GM10248 (cell line): ENCODE measurements around the gene ZNF219.

Experiments
- CTCF ChIA-PET: fragments of 300-600 bp; sonication (Branson Sonifier 250); formaldehyde crosslinking; extraction: SDS; loops from one replicate; lab custom pipeline; 2021; ENCODE audit warnings: antibody characterized with exemption; lab: Yijun Ruan, JAX
- POLR2A ChIA-PET: fragments of 350-650 bp; sonication (Branson Sonifier 250); formaldehyde crosslinking; extraction: SDS; loops from one replicate; lab custom pipeline; 2020; ENCODE audit warnings: antibody characterized with exemption; lab: Yijun Ruan, JAX
- DNase-seq: peaks from one replicate; pipeline ENCODE4 v3.0.0; 2012; ENCODE audit errors: extremely low spot score
- TF ChIP-seq, protein P1 (sequence below): IDR thresholded peaks from 2 replicates; pipeline ENCODE4 v1.5.1; 2012; ENCODE audit warnings: mild to moderate bottlenecking, low read depth; ENCODE audit errors: extremely low read depth, missing control alignments, control extremely low read depth

ZNF219 gene

DNA sequence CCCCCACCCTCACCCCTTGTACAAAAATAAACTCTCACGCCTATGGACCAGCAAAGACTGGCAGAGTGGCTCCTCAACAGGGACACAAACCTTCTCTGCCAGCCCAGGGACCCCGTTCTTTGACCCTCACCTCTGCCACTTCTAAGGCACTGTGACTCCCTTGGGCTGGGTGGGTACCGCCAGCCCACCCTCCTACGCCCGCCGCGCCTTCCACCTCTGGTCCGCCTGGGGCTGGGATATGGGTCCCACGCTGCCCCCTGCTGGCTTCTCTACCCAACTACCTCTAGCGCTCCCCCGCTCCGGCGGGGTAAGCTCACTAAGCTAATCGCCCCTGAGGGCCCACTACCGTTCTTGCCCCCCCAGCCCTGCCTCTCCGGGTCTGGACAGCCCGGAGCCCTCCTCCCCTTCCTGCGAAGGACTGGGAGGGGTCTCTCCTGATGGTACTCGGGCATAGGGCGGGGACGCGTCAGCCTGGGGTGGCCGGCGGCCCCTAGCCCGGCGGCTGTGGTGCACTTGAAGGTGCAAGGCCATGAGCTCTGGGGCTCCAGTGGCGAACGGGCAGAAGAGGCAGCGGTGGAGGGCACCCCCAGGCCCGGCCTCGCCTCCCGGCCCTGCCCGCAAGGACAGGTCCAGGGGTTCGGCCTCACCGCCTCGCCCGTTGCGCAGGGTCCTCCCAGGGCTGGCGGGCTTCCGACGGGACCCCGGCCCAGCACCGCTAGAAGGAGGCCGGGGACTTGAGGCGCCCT is 8.1 kb downstream of the ZNF219 start:
- CTCF ChIA-PET: interaction anchor here (0.8 to 5.7 kb wide), 9 partner anchors 10 to 79 kb away, joined by 3 to 62 read pairs (median 7); partner anchors contain the start of genes ARHGEF40 and TMEM253
- no peak for DNase-seq
- POLR2A ChIA-PET: no interaction called here
- TF ChIP-seq, protein P1, sequence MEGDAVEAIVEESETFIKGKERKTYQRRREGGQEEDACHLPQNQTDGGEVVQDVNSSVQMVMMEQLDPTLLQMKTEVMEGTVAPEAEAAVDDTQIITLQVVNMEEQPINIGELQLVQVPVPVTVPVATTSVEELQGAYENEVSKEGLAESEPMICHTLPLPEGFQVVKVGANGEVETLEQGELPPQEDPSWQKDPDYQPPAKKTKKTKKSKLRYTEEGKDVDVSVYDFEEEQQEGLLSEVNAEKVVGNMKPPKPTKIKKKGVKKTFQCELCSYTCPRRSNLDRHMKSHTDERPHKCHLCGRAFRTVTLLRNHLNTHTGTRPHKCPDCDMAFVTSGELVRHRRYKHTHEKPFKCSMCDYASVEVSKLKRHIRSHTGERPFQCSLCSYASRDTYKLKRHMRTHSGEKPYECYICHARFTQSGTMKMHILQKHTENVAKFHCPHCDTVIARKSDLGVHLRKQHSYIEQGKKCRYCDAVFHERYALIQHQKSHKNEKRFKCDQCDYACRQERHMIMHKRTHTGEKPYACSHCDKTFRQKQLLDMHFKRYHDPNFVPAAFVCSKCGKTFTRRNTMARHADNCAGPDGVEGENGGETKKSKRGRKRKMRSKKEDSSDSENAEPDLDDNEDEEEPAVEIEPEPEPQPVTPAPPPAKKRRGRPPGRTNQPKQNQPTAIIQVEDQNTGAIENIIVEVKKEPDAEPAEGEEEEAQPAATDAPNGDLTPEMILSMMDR: peak; percentile 38

DNA sequence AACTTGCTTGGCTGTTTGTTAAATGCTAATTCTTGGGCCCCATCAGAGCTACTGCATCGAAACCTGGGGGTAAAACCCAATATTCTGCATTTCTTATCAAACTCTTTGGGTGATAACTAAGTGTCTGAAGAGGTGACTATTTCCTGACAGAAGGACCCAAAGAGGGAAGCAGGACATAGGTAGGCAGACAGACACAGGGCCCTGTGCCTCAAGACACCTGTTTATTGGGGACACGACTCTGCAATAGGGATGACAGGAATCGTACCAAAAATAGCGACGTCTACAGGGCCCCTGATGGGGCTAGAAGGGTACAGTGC is 8.6 kb downstream of the ZNF219 start:
- CTCF ChIA-PET: interaction anchor here (0.8 to 5.7 kb wide), 11 partner anchors 11 to 467 kb away, joined by 3 to 62 read pairs (median 6); partner anchors contain the start of genes ARHGEF40 and TMEM253
- TF ChIP-seq, protein P1: no peak
- POLR2A ChIA-PET: no interaction called here
- DNase-seq: no peak

DNA sequence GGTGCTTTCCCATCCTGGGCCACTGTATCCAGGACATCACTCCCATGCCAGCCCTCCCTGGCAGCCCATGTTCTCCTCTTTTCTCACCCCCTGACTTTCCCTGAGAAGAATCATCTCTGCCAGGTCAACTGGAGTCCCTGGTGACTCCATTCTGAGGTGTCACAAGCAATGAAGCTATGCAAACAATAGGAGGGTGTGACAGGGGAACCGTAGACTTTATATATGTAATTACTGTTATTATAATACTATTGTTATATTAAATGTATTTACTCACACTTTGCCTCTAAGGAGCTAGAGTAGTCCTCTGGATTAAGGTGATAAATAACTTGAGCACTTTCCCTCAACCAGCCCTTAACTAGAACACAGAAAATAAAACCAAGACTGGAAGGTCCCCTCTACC is 9.2 kb downstream of the ZNF219 start:
- DNase-seq: no peak
- TF ChIP-seq, protein P1: no peak
- ChIA-PET POLR2A (no interaction called here), CTCF (interaction anchor here (0.8 to 5.7 kb wide), 9 partner anchors 10 to 468 kb away, joined by 3 to 62 read pairs (median 7); partner anchors contain the start of genes ARHGEF40 and TMEM253)

DNA sequence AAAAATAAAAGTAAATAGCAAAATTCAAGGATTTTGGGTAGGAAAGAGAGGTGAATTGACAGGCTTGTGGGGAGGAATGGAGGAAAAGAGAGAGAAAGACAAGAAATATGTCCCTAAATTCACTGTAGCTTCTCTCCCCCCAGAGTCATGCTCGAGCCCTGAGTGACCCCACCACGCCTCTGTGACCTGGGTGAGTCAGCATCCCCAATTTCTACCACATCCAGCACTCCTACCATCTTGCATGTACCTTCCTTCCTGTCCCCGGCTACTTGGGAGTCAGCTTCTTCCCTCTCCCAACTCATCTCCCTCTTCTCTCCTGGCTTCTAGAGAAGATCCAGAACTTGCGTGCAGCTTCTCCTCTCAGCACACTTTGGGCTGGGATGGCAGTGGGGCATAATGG is 9.8 kb downstream of the ZNF219 start:
- ChIA-PET CTCF (interaction anchor here (0.8 to 5.7 kb wide), 9 partner anchors 10 to 468 kb away, joined by 3 to 62 read pairs (median 7); partner anchors contain the start of genes ARHGEF40 and TMEM253), POLR2A (no interaction called here)
- no peak for DNase-seq
- TF ChIP-seq, protein P1: no peak

DNA sequence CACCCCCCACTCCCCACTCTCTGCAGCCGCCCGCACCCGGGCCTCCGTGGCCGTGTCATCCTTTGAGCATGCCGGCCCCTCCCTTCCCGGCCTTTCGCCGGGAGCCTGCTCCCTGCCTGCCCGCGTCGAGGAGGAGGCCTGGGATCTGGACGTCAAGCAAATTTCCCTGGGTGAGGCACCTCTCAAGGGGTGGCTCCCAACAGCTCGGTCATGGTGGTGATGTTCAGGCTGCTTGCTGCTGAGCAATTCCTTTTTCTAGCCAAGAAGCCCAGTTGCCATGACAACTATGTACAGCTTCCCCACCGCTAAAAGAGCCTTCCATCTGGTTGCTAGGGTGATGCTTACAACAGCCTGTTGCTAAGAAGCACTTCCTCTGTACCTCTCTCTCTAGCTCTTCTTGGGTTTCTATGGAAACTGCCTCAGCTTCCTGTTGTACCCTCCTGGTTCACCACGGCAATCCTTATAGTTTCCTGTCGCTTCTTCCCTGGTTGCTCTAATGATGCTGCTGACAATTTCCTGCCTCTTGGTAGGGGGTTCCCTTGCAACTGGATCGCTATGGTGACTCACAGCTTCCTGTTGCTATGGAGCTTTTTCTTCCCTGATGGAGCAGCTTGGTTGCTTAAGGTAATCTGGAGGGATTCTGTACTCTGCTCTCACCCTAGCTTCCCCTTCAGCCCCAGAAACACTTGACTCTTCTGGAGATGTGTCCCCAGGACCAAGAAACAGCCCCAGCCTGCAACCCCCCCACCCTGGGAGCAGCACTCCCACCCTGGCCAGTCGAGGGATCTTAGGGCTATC is 11.0 kb downstream of the ZNF219 start:
- no peak for DNase-seq
- ChIA-PET POLR2A (no interaction called here), CTCF (interaction anchor here (1.1 to 5.7 kb wide), 8 partner anchors 10 to 90 kb away, joined by 3 to 62 read pairs (median 6); partner anchors contain the start of genes ARHGEF40 and TMEM253)
- TF ChIP-seq, protein P1: no peak

DNA sequence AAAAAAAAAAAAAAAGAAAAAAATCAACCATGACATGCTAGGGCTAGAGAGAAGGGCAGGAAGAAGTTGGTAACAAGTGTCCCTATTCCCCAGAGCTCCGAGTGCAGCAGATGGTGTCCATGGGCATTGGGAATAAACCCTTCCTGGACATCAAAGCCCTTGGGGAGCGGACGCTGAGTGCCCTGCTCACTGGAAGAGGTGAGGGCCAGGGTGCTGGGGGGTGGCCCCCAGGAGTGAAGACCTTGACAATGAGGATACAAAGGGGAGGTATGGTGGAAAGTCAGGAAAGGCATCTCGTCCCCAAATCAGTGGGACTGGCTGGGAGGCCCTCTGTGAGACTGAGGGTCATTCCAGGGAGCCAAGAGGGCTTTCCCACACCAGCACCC is 11.6 kb downstream of the ZNF219 start:
- DNase-seq: no peak
- POLR2A ChIA-PET: no interaction called here
- CTCF ChIA-PET: interaction anchor here (1.1 to 5.7 kb wide), 8 partner anchors 10 to 89 kb away, joined by 3 to 62 read pairs (median 6); partner anchors contain the start of genes ARHGEF40 and TMEM253
- TF ChIP-seq, protein P1: no peak
